H9 (cell line): ENCODE data around the gene L3HYPDH. TPM values are rescaled to one million over a fixed set of nuclear protein-coding genes. Genes with fewer than 3 reads are reported as not detected.

ENCODE experiments used
- DNase-seq: peaks from one replicate; pipeline ENCODE4 v3.0.0-alpha.2; 2017
- H2AFZ ChIP-seq: one replicate; pipeline ENCODE4 v1.6.1; 2013; ENCODE audit warnings: mild to moderate bottlenecking, low read length, control low read depth, moderate library complexity
- H2AK5ac ChIP-seq: 2 replicates; pipeline ENCODE4 v1.6.1; 2013; ENCODE audit warnings: low read length, control low read depth, mixed read lengths; ENCODE audit not compliant: insufficient read length
- H2BK120ac ChIP-seq: one replicate; pipeline ENCODE4 v1.6.1; 2013; ENCODE audit warnings: low read depth, mild to moderate bottlenecking, low read length, control low read depth, inconsistent platforms; ENCODE audit not compliant: poor library complexity, severe bottlenecking
- H2BK12ac ChIP-seq: 2 replicates; pipeline ENCODE4 v1.6.1; 2013; ENCODE audit warnings: low read length, control low read depth, mixed read lengths, low read depth; ENCODE audit not compliant: insufficient read length
- H2BK15ac ChIP-seq: 2 replicates; pipeline ENCODE4 v1.6.1; 2013; ENCODE audit warnings: low read depth, low read length, control low read depth
- H2BK20ac ChIP-seq: one replicate; pipeline ENCODE4 v1.6.1; 2013; ENCODE audit warnings: low read depth, mild to moderate bottlenecking, low read length, control low read depth, inconsistent platforms; ENCODE audit not compliant: poor library complexity, severe bottlenecking
- H2BK5ac ChIP-seq: 2 replicates; pipeline ENCODE4 v1.6.1; 2013; ENCODE audit warnings: low read length, control low read depth, mixed read lengths; ENCODE audit not compliant: insufficient read length
- H3K14ac ChIP-seq: 2 replicates; pipeline ENCODE4 v1.6.1; 2013; ENCODE audit warnings: low read length, control low read depth; ENCODE audit not compliant: insufficient read depth
- H3K18ac ChIP-seq: 2 replicates; pipeline ENCODE4 v1.6.1; 2013; ENCODE audit warnings: low read depth, mild to moderate bottlenecking, mixed read lengths, low read length, control low read depth; ENCODE audit not compliant: insufficient read length
- H3K23ac ChIP-seq: 2 replicates; pipeline ENCODE4 v1.6.1; 2013; ENCODE audit warnings: low read length, control low read depth, mixed read lengths, low read depth; ENCODE audit not compliant: insufficient read length
- H3K23me2 ChIP-seq: 2 replicates; pipeline ENCODE4 v1.6.1; 2013; ENCODE audit warnings: low read depth, mild to moderate bottlenecking, mixed read lengths, low read length, control low read depth; ENCODE audit not compliant: insufficient read length, poor library complexity, severe bottlenecking
- H3K27ac ChIP-seq: 2 replicates; pipeline ENCODE4 v1.5.1; 2013; ENCODE audit warnings: low read length, control low read depth, mixed read lengths, low read depth; ENCODE audit not compliant: insufficient read length
- H3K27me3 ChIP-seq: 2 replicates; pipeline ENCODE4 v1.6.1; 2013; ENCODE audit warnings: low read length, control low read depth, inconsistent platforms; ENCODE audit not compliant: insufficient read depth
- H3K4ac ChIP-seq: 2 replicates; pipeline ENCODE4 v1.6.1; 2013; ENCODE audit warnings: low read depth, mild to moderate bottlenecking, control low read depth, inconsistent platforms, low read length, moderate library complexity
- H3K4me1 ChIP-seq: 2 replicates; pipeline ENCODE4 v1.6.1; 2013; ENCODE audit warnings: low read length, control low read depth, inconsistent platforms; ENCODE audit not compliant: insufficient read depth
- H3K4me2 ChIP-seq: 2 replicates; pipeline ENCODE4 v1.6.1; 2013; ENCODE audit warnings: low read length, control low read depth, mixed read lengths; ENCODE audit not compliant: insufficient read length, insufficient read depth
- H3K56ac ChIP-seq: 2 replicates; pipeline ENCODE4 v1.6.1; 2013; ENCODE audit warnings: low read depth, mild to moderate bottlenecking, mixed read lengths, low read length, control low read depth; ENCODE audit not compliant: insufficient read length
- H3K79me1 ChIP-seq: 2 replicates; pipeline ENCODE4 v1.6.1; 2013; ENCODE audit warnings: low read depth, mild to moderate bottlenecking, moderate library complexity, low read length, control low read depth, inconsistent platforms; ENCODE audit not compliant: insufficient read depth, poor library complexity, severe bottlenecking
- H3K79me2 ChIP-seq: 2 replicates; pipeline ENCODE4 v1.6.1; 2013; ENCODE audit warnings: low read length, control low read depth, inconsistent platforms; ENCODE audit not compliant: insufficient read depth
- H3K9ac ChIP-seq: 2 replicates; pipeline ENCODE4 v1.6.1; 2013; ENCODE audit warnings: low read length, control low read depth, mixed read lengths; ENCODE audit not compliant: insufficient read length; ENCODE audit errors: extremely low read depth
- H3K9me3 ChIP-seq: one replicate; pipeline ENCODE4 v1.6.1; 2013; ENCODE audit warnings: low read depth, low read length, inconsistent platforms; ENCODE audit not compliant: control insufficient read depth
- H3T11ph ChIP-seq: one replicate; pipeline ENCODE4 v1.6.1; 2013; ENCODE audit warnings: mild to moderate bottlenecking, low read length, control low read depth, inconsistent platforms
- H4K20me1 ChIP-seq: one replicate; pipeline ENCODE4 v1.6.1; 2013; ENCODE audit not compliant: control insufficient read depth, insufficient read length, insufficient read depth
- H4K5ac ChIP-seq: 2 replicates; pipeline ENCODE4 v1.6.1; 2013; ENCODE audit warnings: low read depth, mild to moderate bottlenecking, mixed read lengths, low read length, control low read depth; ENCODE audit not compliant: insufficient read length
- H4K8ac ChIP-seq: replicated peaks from 2 replicates; pipeline ENCODE4 v1.6.1; 2013; ENCODE audit warnings: low read length, control low read depth, mixed read lengths, low read depth; ENCODE audit not compliant: insufficient read length
- H4K91ac ChIP-seq: 2 replicates; pipeline ENCODE4 v1.6.1; 2013; ENCODE audit warnings: low read depth, mild to moderate bottlenecking, moderate library complexity, mixed read lengths, low read length, control low read depth; ENCODE audit not compliant: insufficient read length
- H3K27ac Mint-ChIP-seq, 3 experiments: 2 replicates in 2 of 3; 3 replicates in 1 of 3; pipeline ENCODE4 v1.8.0; 2020 to 2021; ENCODE audit warnings: mixed read lengths in 3 of 3, mild to moderate bottlenecking in 1 of 3, moderate library complexity in 1 of 3
- H3K27me3 Mint-ChIP-seq: 2 replicates; pipeline ENCODE4 v1.8.0; 2021; ENCODE audit warnings: low read depth, mild to moderate bottlenecking, moderate library complexity, mixed read lengths
- H3K36me3 Mint-ChIP-seq, 3 experiments: 2 replicates in 2 of 3; 3 replicates in 1 of 3; pipeline ENCODE4 v1.8.0; 2020 to 2021; ENCODE audit warnings: low read depth in 3 of 3, mixed read lengths in 3 of 3; ENCODE audit not compliant: insufficient read depth in 1 of 3
- H3K4me1 Mint-ChIP-seq, 2 experiments: 2 replicates each; pipeline ENCODE4 v1.8.0; 2020; ENCODE audit warnings: mixed read lengths in 2 of 2
- H3K4me3 Mint-ChIP-seq, 2 experiments: 2 replicates in 1 of 2; 3 replicates in 1 of 2; pipeline ENCODE4 v1.8.0; 2020 to 2021; ENCODE audit warnings: mild to moderate bottlenecking in 2 of 2, mixed read lengths in 2 of 2, moderate library complexity in 1 of 2
- H3K9me3 Mint-ChIP-seq, 2 experiments: 2 replicates in 1 of 2; 3 replicates in 1 of 2; pipeline ENCODE4 v1.8.0; 2020; ENCODE audit warnings: mild to moderate bottlenecking in 2 of 2, mixed read lengths in 2 of 2, moderate library complexity in 1 of 2
- WGBS: extraction: QIAGEN DNeasy Blood & Tissue Kit; methylation state at CpG from one replicate; pipeline ENCODE4 v1.1.7; 2013; ENCODE audit warnings: missing lambda C conversion rate, low lambda C conversion rate, mixed read lengths; ENCODE audit not compliant: insufficient read length; ENCODE audit errors: extremely low coverage; 5-methylcytosine and 5-hydroxymethylcytosine counted together
- total RNA-seq: library from RNA; stranded (reverse); gene quantifications from 2 replicates; pipeline ENCODE4 v1.2.1, GENCODE V29; 2021
- TF ChIP-seq, protein P1 (sequence below): fragments of 200-600 bp; sonication (generic); conservative IDR thresholded peaks from 3 replicates; pipeline ENCODE4 v1.8.0; 2021; ENCODE audit warnings: antibody characterized with exemption, mild to moderate bottlenecking

Gene L3HYPDH
- total RNA-seq, 1 experiment from 2014 or later = 15.7 TPM

GRCh38 chr14:59435101-59435500, 49.1 kb downstream of the L3HYPDH start:
- H3K36me3 Mint-ChIP-seq = no peaks in the 10 kb centered on the region; a peak in 1 of 7 replicates
- no peaks in the 10 kb centered on the region for H3K4me1 Mint-ChIP-seq
- no peak overlapping the region for H3K18ac ChIP-seq

More at GRCh38 chr14:59435101-59435500, 49.1 kb downstream of the L3HYPDH start:
- H2AK5ac ChIP-seq = no peak overlapping the region
- H3K27me3 Mint-ChIP-seq = no peaks in the 10 kb centered on the region
- no peak overlapping the region for H3K14ac ChIP-seq
- WGBS = no CpG with 5 or more reads among the region's 3 CpGs
- no peak overlapping the region for H4K5ac ChIP-seq
- H3K4me3 Mint-ChIP-seq = no peak overlapping the region
- no peaks in the 10 kb centered on the region for H3K9me3 ChIP-seq
- H3K79me2 ChIP-seq = no peaks in the 10 kb centered on the region
- H3K79me1 ChIP-seq = no peaks in the 10 kb centered on the region
- no peaks in the 10 kb centered on the region for H3K4me1 ChIP-seq
- H3K4me2 ChIP-seq = no peak overlapping the region
- TF ChIP-seq, protein P1, sequence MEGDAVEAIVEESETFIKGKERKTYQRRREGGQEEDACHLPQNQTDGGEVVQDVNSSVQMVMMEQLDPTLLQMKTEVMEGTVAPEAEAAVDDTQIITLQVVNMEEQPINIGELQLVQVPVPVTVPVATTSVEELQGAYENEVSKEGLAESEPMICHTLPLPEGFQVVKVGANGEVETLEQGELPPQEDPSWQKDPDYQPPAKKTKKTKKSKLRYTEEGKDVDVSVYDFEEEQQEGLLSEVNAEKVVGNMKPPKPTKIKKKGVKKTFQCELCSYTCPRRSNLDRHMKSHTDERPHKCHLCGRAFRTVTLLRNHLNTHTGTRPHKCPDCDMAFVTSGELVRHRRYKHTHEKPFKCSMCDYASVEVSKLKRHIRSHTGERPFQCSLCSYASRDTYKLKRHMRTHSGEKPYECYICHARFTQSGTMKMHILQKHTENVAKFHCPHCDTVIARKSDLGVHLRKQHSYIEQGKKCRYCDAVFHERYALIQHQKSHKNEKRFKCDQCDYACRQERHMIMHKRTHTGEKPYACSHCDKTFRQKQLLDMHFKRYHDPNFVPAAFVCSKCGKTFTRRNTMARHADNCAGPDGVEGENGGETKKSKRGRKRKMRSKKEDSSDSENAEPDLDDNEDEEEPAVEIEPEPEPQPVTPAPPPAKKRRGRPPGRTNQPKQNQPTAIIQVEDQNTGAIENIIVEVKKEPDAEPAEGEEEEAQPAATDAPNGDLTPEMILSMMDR = no peak
- H2BK5ac ChIP-seq = no peak overlapping the region
- no peak overlapping the region for H2BK12ac ChIP-seq
- H2BK15ac ChIP-seq = no peak overlapping the region
- no peak for DNase-seq
- H4K91ac ChIP-seq = no peak overlapping the region
- H2BK20ac ChIP-seq = no peak overlapping the region
- no peaks in the 10 kb centered on the region for H3K23me2 ChIP-seq
- H4K8ac ChIP-seq = no peak overlapping the region
- no peak overlapping the region for H3K56ac ChIP-seq
- no peak overlapping the region for H3K27ac ChIP-seq
- no peak overlapping the region for H2AFZ ChIP-seq
- no peak overlapping the region for H3K23ac ChIP-seq
- no peaks in the 10 kb centered on the region for H3K27me3 ChIP-seq
- no peak overlapping the region for H3K4ac ChIP-seq
- H3T11ph ChIP-seq = no peak overlapping the region
- no peak overlapping the region for H2BK120ac ChIP-seq
- no peaks in the 10 kb centered on the region for H3K9me3 Mint-ChIP-seq
- no peaks in the 10 kb centered on the region for H4K20me1 ChIP-seq
- H3K27ac Mint-ChIP-seq = no peak overlapping the region
- no peak overlapping the region for H3K9ac ChIP-seq
